HG03521 (cell line): Measurements from ENCODE around the gene ATF7IP2.
"Not testable (repeated sequence)": the region's sequence is repeated elsewhere in the genome, so short reads cannot be mapped to it uniquely, and the experiment has no call there.

Experiments
- ATAC-seq: cut with Tn5 transposase; IDR thresholded peaks from one replicate; pipeline ENCODE4 v1.9.1; 2021; ENCODE audit warnings: mild to moderate bottlenecking, moderate library complexity; ENCODE audit not compliant: unreplicated experiment

The ATF7IP2 gene

DNA sequence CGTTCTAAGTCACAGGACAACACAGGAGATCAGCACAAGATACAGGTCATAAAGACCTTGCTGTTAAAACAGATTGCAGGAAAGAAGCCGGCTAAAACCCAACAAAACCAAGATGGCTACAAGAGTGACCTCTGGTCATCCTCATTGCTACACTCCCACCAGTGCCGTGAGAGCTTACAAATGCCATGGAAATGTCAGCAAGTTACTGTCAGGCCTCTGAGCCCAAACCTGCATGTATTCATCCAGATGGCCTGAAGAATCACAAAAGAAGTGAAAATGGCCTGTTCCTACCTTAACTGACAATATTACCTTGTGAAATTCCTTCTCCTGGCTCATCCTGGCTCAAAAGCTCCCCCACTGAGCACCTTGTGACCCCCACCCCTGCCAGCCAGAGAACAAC lies 119.4 kb downstream of the ATF7IP2 start:
- not testable (repeated sequence) for ATAC-seq

GRCh38 chr16:10509534-10510025 lies 123.7 kb downstream of the ATF7IP2 start:
- peak; percentile 67 for ATAC-seq

GRCh38 chr16:10510279-10510678 lies 124.4 kb downstream of the ATF7IP2 start:
- ATAC-seq: no peak

- no peak for ATAC-seq
Measured at GRCh38 chr16:10511829-10512228, 126.0 kb downstream of the ATF7IP2 start.

DNA sequence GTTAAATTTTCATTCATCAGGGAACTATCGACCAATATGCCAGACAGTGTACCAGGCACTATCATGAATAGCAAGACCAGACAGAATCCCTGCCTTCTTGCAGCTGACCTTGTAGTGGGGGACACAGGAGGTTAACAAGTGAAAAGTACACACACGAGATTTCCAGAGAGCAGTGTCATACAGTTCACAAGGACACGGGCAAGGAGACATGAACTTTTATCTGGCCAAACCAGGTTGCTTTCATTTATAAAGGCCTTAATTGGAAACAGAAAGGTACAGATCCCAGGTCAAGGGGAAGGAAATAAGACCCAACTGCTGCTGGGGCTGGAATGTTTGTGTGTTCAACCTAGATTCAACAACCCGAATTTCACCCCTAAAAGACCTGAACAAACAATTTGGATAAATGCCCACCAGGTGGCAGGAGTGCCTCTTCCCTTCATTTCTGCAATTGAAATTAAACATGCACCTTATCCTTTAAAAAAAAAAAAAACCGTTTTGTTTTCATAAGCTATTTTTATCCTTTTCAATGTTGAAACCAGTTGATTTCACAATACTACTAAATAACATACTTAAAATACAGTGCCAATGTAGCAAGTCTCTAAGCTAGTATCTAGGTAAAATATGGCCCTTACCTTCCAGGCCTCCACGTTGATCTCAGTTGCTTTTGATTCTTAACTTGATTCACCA lies 128.7 kb downstream of the ATF7IP2 start:
- no peak for ATAC-seq

DNA sequence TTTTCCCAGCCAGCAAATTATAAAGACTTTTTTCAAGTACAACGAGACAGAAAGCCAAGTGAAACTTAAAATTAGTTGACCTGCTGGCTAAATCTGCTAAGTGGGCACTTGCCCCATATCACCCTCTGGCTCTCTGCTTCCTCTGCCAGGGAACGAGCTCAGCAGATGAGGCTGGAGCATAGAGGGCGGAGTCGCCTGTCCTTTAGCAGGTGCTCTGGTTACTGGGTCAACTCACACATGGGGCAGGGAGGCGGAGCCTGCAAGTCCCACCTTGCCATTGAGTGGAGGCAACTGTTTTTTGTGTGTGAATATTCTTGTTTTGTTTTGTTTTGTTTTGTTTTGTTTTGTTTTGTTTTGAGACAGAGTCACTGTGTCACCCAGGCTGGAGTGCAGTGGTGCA lies 132.0 kb downstream of the ATF7IP2 start:
- ATAC-seq: no peak

- ATAC-seq: no peak
Measured at GRCh38 chr16:10518479-10519041, 132.7 kb downstream of the ATF7IP2 start.

DNA sequence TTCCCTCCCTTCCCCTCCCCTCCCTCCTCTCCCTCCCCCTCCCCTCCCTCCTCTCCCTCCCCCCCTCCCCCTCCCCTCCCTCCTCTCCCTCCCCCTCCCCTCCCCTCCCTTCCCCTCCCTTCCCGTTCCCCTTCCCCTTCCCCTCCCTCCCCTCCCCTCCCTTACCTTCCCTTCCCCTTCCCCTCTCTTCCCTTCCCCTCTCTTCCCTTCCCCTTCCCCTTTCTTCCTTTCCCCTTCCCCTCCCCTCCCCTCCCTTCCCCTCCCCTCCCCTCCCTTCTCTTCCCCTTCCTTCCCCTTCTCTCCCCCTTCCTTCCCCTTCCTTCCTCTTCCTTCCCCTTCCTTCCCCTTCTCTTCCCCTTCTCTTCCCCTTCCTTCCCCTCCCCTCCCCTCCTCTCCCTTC lies 133.4 kb downstream of the ATF7IP2 start:
- ATAC-seq: no peak

DNA sequence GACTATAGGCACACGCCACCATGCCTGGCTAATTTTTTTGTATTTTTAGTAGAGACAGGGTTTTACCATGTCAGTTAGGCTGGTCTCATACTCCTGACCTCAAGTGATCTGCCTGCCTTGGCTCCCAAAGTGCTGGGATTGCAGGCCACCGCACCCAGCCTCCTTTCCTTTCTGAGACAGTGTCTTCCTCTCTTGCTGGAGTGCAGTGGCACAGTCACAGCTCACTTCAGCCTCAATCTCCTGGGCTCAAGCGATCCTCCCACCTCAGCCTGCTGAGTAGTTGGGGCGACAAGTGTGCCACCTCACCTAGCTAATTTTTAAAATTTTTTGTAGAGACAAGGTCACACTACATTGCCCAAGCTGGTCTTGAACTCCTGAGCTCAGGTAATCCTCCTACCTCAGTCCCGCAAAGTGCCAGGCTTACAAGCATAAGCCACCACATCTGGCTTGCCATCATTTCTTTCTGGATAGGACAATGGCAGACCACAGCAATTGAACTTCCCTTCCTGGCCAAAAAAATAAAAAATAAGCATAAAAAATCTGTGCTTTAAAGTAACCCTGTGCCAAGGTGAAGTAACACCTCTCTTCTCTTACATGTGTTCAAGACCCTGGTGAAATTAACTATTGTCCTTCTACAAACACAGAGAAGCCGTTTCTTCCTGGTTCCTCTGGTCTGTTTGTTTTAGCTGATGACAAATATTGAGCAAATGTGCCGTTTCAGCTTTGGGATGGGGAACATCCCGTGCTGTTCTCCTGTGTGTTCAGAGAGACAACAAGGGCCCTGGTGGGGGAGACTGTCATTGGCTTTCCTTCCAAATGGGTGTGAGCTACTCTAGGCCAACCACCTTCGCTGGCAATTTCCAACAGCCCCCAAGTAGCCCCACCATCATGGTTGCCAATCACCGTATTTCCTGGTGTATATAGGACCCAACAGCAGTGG lies 134.3 kb downstream of the ATF7IP2 start:
- no peak for ATAC-seq

- ATAC-seq: no peak
Measured at GRCh38 chr16:10520869-10521578, 135.2 kb downstream of the ATF7IP2 start.

DNA sequence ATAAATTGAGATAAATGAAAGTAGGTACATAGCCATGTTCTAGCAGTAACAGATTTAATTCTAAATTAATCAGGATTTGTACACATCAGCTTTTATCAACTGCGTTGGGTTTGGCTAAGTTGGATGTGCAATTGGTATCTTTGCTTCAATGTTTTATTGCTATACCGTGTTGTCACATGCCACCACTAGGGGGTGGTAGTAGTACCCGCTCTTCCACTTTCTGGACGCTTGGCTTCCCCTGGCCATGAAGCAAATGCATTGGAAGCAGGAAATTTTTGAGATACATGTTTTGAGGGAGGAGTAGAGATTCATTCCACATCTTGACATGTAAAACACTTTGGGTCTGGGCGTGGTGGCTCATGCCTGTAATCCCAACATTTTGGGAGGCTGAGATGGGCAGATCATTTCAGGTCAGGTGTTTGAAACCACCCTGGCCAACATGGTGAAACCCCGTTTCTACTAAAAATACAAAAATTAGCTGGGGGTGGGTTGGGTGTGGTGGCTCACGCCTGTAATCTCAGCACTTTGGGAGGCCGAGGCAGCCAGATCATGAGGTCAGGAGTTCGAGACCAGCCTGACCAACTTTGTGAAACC lies 135.9 kb downstream of the ATF7IP2 start:
- no peak for ATAC-seq

GRCh38 chr16:10522966-10523365 lies 137.1 kb downstream of the ATF7IP2 start:
- no peak for ATAC-seq

DNA sequence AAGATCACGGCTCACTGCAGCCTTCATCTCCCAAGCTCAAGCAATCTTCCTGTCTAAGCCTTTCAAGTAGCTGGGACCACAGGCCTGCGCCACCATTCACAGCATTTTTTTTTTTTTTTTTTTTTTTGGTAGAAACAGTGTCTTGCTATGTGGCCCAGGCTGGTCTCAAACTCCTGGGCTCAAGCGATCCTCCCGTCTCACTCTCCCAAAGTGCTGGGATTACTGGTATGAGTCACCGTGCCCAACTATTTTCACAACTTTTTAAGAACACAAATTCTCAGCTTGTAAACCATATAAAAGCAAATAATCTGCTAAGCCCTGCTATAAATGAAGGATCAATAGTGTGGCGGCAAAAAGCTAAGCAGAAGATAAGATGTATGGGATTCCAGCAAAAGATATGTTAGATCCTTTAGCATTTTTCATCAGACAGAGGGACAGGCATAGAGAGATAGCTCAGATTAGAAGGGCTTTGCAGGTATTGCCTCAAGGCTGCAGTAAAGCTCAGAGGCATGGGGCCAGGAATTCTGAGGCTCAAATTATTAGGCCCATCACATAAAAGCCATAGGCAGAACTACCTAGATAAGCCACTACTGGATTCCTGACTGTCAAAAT lies 139.5 kb downstream of the ATF7IP2 start:
- ATAC-seq: no peak

DNA sequence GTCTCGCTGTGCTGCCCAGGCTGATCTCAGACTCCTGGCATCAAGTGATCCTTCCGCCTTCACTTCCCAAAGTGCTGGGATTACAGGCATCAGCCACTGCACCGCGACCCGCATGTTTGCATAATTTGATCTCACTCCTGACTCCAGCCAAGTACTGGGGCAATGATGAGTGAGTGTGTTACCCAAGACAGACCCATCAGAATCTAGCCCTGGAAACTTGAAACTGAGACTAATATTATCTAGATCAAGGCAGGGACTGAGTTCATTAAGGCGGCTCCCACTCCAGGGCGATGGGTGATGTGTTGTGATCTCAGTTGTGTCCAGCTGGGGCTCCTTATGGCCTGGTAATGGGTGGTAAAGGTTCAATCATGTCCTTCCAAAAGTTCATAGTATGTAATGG lies 141.1 kb downstream of the ATF7IP2 start:
- ATAC-seq: no peak

- ATAC-seq: no peak
Measured at GRCh38 chr16:10528635-10529034, 142.8 kb downstream of the ATF7IP2 start.

- ATAC-seq: no peak
Measured at GRCh38 chr16:10529895-10530669, 144.2 kb downstream of the ATF7IP2 start.

DNA sequence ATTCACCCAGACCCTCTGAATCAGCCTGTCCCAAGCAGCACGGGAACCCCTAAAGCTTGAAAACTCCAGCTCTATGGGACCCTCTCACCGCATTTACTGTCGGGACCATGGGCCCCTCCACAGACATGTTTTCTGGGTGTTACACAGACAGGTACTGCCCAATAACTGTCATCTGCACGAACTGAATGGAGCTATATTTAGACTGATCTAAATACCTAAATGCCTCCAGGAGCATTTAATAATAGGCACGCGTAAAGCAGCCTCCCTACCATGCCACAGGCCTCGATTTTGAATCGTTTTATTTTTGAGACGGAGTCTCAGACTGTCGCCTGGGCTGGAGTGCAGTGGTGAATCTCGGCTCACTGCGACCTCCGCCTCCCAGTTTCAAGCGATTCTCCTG lies 144.8 kb downstream of the ATF7IP2 start:
- no peak for ATAC-seq

GRCh38 chr16:10531582-10531981 lies 145.7 kb downstream of the ATF7IP2 start:
- no peak for ATAC-seq
